PC-9 (cell line): Measurements from ENCODE around the gene YIPF1.

Source experiments
- EZH2 ChIP-seq: fragments of 200-600 bp; sonication (generic); IDR thresholded peaks from 2 replicates; pipeline ENCODE4 v1.8.0; 2017; ENCODE audit warnings: antibody characterized with exemption, low read depth
- TF ChIP-seq, protein P1 (sequence below): fragments of 200-600 bp; sonication (generic); conservative IDR thresholded peaks from 2 replicates; pipeline ENCODE4 v1.6.1; 2017; ENCODE audit warnings: mixed run types, antibody characterized with exemption, mild to moderate bottlenecking, moderate library complexity

GRCh38 chr1:53838654-53838974 is 51.0 kb downstream of the YIPF1 start:
- TF ChIP-seq, protein P1, sequence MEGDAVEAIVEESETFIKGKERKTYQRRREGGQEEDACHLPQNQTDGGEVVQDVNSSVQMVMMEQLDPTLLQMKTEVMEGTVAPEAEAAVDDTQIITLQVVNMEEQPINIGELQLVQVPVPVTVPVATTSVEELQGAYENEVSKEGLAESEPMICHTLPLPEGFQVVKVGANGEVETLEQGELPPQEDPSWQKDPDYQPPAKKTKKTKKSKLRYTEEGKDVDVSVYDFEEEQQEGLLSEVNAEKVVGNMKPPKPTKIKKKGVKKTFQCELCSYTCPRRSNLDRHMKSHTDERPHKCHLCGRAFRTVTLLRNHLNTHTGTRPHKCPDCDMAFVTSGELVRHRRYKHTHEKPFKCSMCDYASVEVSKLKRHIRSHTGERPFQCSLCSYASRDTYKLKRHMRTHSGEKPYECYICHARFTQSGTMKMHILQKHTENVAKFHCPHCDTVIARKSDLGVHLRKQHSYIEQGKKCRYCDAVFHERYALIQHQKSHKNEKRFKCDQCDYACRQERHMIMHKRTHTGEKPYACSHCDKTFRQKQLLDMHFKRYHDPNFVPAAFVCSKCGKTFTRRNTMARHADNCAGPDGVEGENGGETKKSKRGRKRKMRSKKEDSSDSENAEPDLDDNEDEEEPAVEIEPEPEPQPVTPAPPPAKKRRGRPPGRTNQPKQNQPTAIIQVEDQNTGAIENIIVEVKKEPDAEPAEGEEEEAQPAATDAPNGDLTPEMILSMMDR = no peak
- TF ChIP-seq EZH2 = no peak
